Type B pancreatic cell (in vitro differentiated cells): Measurements from ENCODE around the gene GPBP1. TPM values are rescaled to one million over a fixed set of nuclear protein-coding genes. Genes with fewer than 3 reads are reported as not detected.
A peak's percentile ranks its signal among the peaks of the same experiment; 100 is the strongest.
"Not testable (repeated sequence)": the region's sequence is repeated elsewhere in the genome, so short reads cannot be mapped to it uniquely, and the experiment has no call there.

Source experiments
- DNase-seq: peaks from one replicate; pipeline ENCODE4 v3.0.0; 2021; ENCODE audit warnings: mixed read lengths; ENCODE audit not compliant: unreplicated experiment; ENCODE audit errors: extremely low spot score
- H3K27ac Mint-ChIP-seq: 2 replicates; pipeline ENCODE4 v1.8.0; 2021; ENCODE audit warnings: mild to moderate bottlenecking, mixed read lengths
- H3K27me3 Mint-ChIP-seq: 2 replicates; pipeline ENCODE4 v1.8.0; 2021; ENCODE audit warnings: mixed read lengths
- H3K36me3 Mint-ChIP-seq: 2 replicates; pipeline ENCODE4 v1.8.0; 2021; ENCODE audit warnings: mixed read lengths
- H3K4me1 Mint-ChIP-seq: one replicate; pipeline ENCODE4 v1.8.0; 2021; ENCODE audit warnings: mixed read lengths; ENCODE audit not compliant: unreplicated experiment
- H3K4me3 Mint-ChIP-seq: 2 replicates; pipeline ENCODE4 v1.8.0; 2021; ENCODE audit warnings: mild to moderate bottlenecking, mixed read lengths
- H3K9me3 Mint-ChIP-seq: 2 replicates; pipeline ENCODE4 v1.8.0; 2021; ENCODE audit warnings: mixed read lengths
- CTCF ChIP-seq: fragments of 200-600 bp; sonication (generic); conservative IDR thresholded peaks from 2 replicates; pipeline ENCODE4 v1.5.0; 2021; ENCODE audit warnings: antibody characterized with exemption, mild to moderate bottlenecking
- total RNA-seq: library from RNA; stranded (reverse); gene quantifications from 2 replicates; pipeline ENCODE4 v1.2.1, GENCODE V29; 2021; ENCODE audit warnings: low replicate concordance

GPBP1 gene
- total RNA-seq, 1 donor from 2014 or later = 102 TPM

GRCh38 chr5:57174890-57175510 is 1.1 kb downstream of the GPBP1 start:
- no peak for DNase-seq
- no peak for TF ChIP-seq CTCF
- H3K4me1 Mint-ChIP-seq = peaks cover 39% of the 10 kb centered on the region

GRCh38 chr5:57175551-57176309 is 1.9 kb downstream of the GPBP1 start:
- peak overlapping the region; percentile 100 for H3K27ac Mint-ChIP-seq
- no peaks in the 10 kb centered on the region for H3K9me3 Mint-ChIP-seq
- peak overlapping the region; percentile 100 for H3K4me3 Mint-ChIP-seq
- H3K27me3 Mint-ChIP-seq = peaks cover 3% of the 10 kb centered on the region
- peaks cover 44% of the 10 kb centered on the region for H3K4me1 Mint-ChIP-seq
- DNase-seq = no peak
- peaks cover 37% of the 10 kb centered on the region for H3K36me3 Mint-ChIP-seq
- no peak for TF ChIP-seq CTCF

More at GRCh38 chr5:57174890-57175510, 1.1 kb downstream of the GPBP1 start:
- peak overlapping the region; percentile 100 for H3K4me3 Mint-ChIP-seq
- peak overlapping the region; percentile 100 for H3K27ac Mint-ChIP-seq
- H3K9me3 Mint-ChIP-seq = no peaks in the 10 kb centered on the region
- H3K36me3 Mint-ChIP-seq = peaks cover 32% of the 10 kb centered on the region
- peaks cover 3% of the 10 kb centered on the region for H3K27me3 Mint-ChIP-seq

- Mint-ChIP-seq H3K4me3 (peak overlapping the region; percentile 100), H3K4me1 (peaks cover 44% of the 10 kb centered on the region), H3K9me3 (no peaks in the 10 kb centered on the region), H3K27ac (peak overlapping the region; percentile 100), H3K36me3 (peaks cover 37% of the 10 kb centered on the region), H3K27me3 (peaks cover 3% of the 10 kb centered on the region)
- DNase-seq = no peak
- TF ChIP-seq CTCF = no peak
These were observed 2.5 kb downstream of the GPBP1 start for GRCh38 chr5:57176350-57176857.

- H3K27me3 Mint-ChIP-seq = peaks cover 3% of the 10 kb centered on the region
- no peak for DNase-seq
- peak overlapping the region; percentile 76 for H3K4me3 Mint-ChIP-seq
- TF ChIP-seq CTCF = no peak
- H3K9me3 Mint-ChIP-seq = no peaks in the 10 kb centered on the region
- peaks cover 37% of the 10 kb centered on the region for H3K36me3 Mint-ChIP-seq
- peaks cover 37% of the 10 kb centered on the region for H3K4me1 Mint-ChIP-seq
- H3K27ac Mint-ChIP-seq = peak overlapping the region; percentile 82
These were observed 3.8 kb downstream of the GPBP1 start for GRCh38 chr5:57177479-57178156.

GRCh38 chr5:57178238-57178637 is 4.4 kb downstream of the GPBP1 start:
- Mint-ChIP-seq H3K27ac (peak overlapping the region; percentile 82), H3K4me3 (peak overlapping the region; percentile 76), H3K36me3 (peaks cover 37% of the 10 kb centered on the region), H3K4me1 (peaks cover 37% of the 10 kb centered on the region)
- not testable (repeated sequence) for DNase-seq, H3K9me3 Mint-ChIP-seq, H3K27me3 Mint-ChIP-seq
